GM12873 (cell line): ENCODE data around the gene SLC36A4.

Source experiments
- CTCF ChIP-seq: IDR thresholded peaks from 2 replicates; pipeline ENCODE4 v1.5.1; 2012; ENCODE audit warnings: low read depth, mild to moderate bottlenecking, moderate library complexity, low read length, control low read depth; ENCODE audit not compliant: insufficient read depth; ENCODE audit errors: missing control alignments

SLC36A4 gene

GRCh38 chr11:93197380-93198214 is at the start of gene SLC36A4:
SLC36A4 (minus strand) TSS chr11:93197991; CDS start chr11:93197832, 159 bp downstream.
- TF ChIP-seq CTCF, result no peak

- no peak for TF ChIP-seq CTCF
These were observed 46.2 kb upstream of the SLC36A4 start for GRCh38 chr11:93244018-93244417.

GRCh38 chr11:93239966-93240365 is 42.2 kb upstream of the SLC36A4 start:
- TF ChIP-seq CTCF, result no peak

GRCh38 chr11:93238956-93239355 is 41.2 kb upstream of the SLC36A4 start:
- no peak for TF ChIP-seq CTCF

- TF ChIP-seq CTCF, result peak; percentile 61
These were observed 39.2 kb upstream of the SLC36A4 start for GRCh38 chr11:93236741-93237675.

- peak; percentile 97 for TF ChIP-seq CTCF
These were observed 36.9 kb upstream of the SLC36A4 start for GRCh38 chr11:93234602-93235207.

- no peak for TF ChIP-seq CTCF
These were observed 32.1 kb upstream of the SLC36A4 start for GRCh38 chr11:93229876-93230275.
